GM18520 (cell line): ENCODE data around the gene EFCC1.
"Not testable (repeated sequence)": the region's sequence is repeated elsewhere in the genome, so short reads cannot be mapped to it uniquely, and the experiment has no call there.

Experiments used
- ATAC-seq: cut with Tn5 transposase; IDR thresholded peaks from one replicate; pipeline ENCODE4 v1.9.1; 2021; ENCODE audit not compliant: unreplicated experiment

The EFCC1 gene

DNA sequence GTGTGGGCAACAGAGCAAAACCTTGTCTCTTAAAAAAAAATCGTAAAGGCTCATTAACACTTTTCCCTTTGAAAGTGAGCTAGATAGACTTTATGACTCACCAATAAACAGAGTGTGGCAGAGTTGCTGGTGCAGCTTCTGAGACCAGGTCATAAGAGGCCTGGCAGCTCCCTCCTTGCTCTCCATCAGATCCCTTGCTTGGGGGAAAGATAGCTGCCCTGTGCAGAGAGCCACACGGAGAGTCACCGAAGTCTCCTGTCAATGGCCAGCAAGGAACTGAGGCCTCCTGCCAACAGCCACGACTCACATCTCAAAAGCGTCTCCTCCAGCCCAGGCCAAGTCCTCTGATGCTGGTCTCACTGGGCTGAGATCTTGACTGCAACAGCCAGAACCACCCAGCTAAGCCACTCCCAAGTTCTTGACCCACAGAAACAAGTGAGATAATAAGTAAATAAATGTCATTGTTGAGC lies 50.8 kb downstream of the EFCC1 start:
- ATAC-seq, result no peak

DNA sequence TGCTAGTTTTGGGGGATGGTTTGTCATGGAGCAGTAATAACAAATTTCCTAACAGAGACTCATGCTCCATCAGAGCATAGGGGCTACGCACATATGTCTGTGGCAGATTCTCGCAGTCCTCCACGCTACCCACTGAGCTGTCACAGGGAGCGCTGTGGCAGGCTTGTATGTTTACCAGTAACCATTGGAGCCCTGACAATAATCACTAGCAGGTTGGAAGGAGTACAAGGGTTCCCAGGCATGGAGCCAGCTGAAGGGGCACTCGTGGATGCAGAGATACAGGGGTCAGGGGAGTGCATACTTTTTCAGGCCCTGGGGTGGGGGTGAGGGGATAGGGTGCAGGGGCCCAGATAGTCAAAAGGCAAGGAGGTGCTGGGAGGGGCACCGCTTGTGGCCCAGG lies 51.6 kb downstream of the EFCC1 start:
- no peak for ATAC-seq

- ATAC-seq, result no peak
Observed at GRCh38 chr3:129054605-129055104, 53.6 kb downstream of the EFCC1 start.

- no peak for ATAC-seq
Observed at GRCh38 chr3:129056451-129057173, 55.5 kb downstream of the EFCC1 start.

- ATAC-seq, result no peak
Observed at GRCh38 chr3:129057249-129057648, 56.1 kb downstream of the EFCC1 start.

- peak; percentile 83 for ATAC-seq
Observed at GRCh38 chr3:129058441-129059200, 57.5 kb downstream of the EFCC1 start.

DNA sequence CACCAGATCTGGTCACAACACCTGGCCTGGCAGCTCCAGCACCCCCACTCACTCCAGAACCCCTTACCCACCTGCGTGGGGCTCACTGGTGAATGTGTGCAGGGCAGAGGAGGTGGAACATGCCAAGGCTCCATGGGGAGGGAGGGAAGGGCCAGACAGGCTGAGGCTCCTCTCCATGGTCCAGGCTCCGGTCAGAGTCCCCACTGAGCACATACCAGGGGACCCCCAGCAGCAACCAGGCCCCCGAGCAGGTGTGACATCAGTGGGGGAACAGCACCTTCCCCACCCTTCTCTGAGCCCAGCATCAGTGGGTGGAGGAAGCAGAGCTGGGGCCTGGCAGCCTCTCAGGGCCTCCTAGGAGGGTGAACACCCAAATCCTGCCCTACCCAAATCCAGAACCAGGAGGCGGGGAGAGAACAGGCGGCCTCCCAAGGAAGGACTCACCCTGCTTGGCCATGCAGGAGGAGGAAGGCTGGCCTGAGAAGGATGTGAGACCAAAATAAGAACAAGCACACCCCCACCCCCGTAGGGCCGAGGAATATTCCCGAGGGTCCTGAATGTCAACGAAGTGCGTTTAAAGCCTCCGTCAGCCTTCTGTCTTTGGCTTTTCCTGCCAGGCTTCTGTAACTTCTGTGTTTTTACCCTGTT lies 58.3 kb downstream of the EFCC1 start:
- ATAC-seq, result no peak

GRCh38 chr3:129060276-129061022 lies 59.3 kb downstream of the EFCC1 start, which contains the start of gene GP9:
Gene GP9, plus strand, starts transcription at chr3:129060779. Its CDS starts 961 bp downstream, at chr3:129061740.
- no peak for ATAC-seq

- ATAC-seq, result no peak
Observed at GRCh38 chr3:129061023-129061887, 60.2 kb downstream of the EFCC1 start.

GRCh38 chr3:129061888-129062834 lies 61.1 kb downstream of the EFCC1 start:
- ATAC-seq, result no peak

- ATAC-seq, result no peak
Observed at GRCh38 chr3:129063091-129063640, 62.1 kb downstream of the EFCC1 start.

DNA sequence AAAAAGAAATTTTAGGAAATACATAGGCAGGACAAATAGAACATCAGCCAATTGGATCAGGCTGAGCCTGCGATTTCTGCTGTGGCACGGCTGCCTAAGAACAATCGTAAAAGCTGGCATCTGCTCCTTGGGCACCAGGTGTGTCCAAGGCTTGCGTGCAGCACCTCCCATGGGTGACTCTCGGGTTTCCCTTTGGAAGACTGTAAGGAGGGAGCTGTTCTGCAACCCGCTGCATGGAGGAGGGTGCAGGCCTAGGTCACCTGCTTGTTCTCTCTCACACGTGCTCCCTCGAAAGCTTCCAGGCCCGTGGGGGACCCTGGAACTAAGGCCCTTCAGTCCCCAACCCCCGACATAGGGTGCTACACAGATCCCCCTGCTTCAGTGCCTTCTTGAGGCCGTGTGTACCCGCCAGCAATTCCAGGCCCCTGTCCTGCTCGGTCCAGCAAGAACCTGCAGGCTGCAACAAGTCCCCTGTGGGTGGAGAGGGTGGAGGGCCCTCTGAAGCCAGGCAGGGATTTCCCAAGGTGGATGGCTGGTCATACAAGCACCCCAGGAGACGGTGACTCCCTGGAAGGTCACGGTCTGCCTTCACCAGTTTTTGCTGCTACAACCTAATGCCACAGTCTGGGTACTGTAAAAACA lies 62.9 kb downstream of the EFCC1 start:
- no peak for ATAC-seq

DNA sequence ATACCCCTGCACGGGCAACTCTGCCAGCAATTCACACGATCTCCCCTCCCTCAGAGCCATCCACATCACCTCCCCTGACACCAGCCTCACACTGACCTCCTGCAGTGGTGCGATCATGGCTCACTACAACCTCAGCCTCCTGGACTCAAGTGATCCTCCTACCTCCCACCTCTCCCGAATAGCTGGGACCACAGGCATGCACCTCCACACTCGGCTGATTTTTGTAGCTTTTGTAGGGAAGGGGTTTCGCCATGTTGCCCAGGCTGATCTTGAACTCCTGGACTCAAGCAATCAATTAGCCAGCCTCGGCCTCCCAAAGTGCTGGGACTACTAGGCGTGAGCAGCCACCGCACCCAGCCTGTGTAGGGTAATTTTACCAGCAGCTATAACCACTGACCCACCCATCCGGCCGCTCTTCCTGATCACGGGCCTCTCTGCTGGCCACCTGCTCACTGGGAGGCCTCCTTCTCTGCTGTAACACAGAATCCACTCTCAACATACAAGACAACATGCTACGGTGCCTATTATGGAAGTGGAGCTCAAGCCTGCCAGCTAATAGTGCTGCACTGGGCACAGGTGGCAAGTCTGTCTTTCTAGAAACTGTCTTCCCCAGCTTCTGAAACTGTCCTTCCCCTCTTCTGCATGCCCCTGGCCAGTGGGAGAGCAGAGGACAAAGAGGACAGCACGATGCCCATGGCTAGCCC lies 64.1 kb downstream of the EFCC1 start:
- ATAC-seq, result no peak

DNA sequence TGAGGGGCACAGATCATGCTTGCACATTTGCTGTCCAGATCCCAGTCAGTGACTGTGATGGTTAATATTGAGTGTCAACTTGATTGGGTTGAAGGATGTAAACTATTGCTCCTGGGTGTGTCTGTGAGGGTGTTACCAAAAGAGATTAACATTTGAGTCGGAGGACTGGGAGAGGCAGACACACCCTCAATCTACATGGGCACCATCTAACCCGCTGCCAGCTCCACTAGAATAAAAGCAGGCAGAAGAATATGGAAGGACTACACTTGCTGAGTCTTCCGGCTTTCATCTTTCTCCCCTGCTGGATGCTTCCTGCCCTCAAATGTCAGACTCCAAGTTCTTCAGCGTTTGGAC lies 64.6 kb downstream of the EFCC1 start:
- no peak for ATAC-seq

GRCh38 chr3:129067719-129068118 lies 66.6 kb downstream of the EFCC1 start:
- ATAC-seq, result not testable (repeated sequence)

GRCh38 chr3:129068291-129068886 lies 67.3 kb downstream of the EFCC1 start:
- no peak for ATAC-seq
